SU-DHL-6 (cell line): Measurements from ENCODE around the gene PRRX2.

Experiments used
- H2AFZ ChIP-seq: fragments of 200-600 bp; sonication (generic); 2 replicates; pipeline ENCODE4 v1.6.1; 2014; ENCODE audit warnings: low read depth, mild to moderate bottlenecking, moderate library complexity, mixed read lengths, antibody characterized with exemption, low read length; ENCODE audit not compliant: severe bottlenecking
- H3F3A ChIP-seq: fragments of 200-600 bp; shearing (Covaris generic); 2 replicates; pipeline ENCODE4 v1.6.0; 2016; ENCODE audit warnings: antibody characterized with exemption, mild to moderate bottlenecking; ENCODE audit not compliant: insufficient read depth
- H3K27ac ChIP-seq: fragments of 200-600 bp; sonication (generic); 2 replicates; pipeline ENCODE4 v1.5.1; 2016; ENCODE audit warnings: low read depth, mild to moderate bottlenecking, low read length, moderate library complexity, mixed read lengths
- H3K27me3 ChIP-seq: fragments of 200-600 bp; sonication (generic), shearing (Covaris generic); 2 replicates; pipeline ENCODE4 v1.6.0; 2014; ENCODE audit warnings: mild to moderate bottlenecking, low read length
- H3K36me3 ChIP-seq: fragments of 200-600 bp; sonication (generic); 2 replicates; pipeline ENCODE4 v1.6.1; 2014; ENCODE audit warnings: mild to moderate bottlenecking, low read length, mixed read lengths
- H3K4me2 ChIP-seq: fragments of 300-600, 200-600 bp; shearing (Covaris generic), sonication (generic); 2 replicates; pipeline ENCODE4 v1.6.0; 2014; ENCODE audit warnings: low read length, low read depth, mild to moderate bottlenecking; ENCODE audit not compliant: poor library complexity, severe bottlenecking
- H3K4me3 ChIP-seq: fragments of 200-600 bp; sonication (generic); 2 replicates; pipeline ENCODE4 v1.5.1; 2014; ENCODE audit warnings: antibody characterized with exemption, low read length, mild to moderate bottlenecking, mixed read lengths; ENCODE audit not compliant: insufficient read depth, poor library complexity, severe bottlenecking
- H3K79me2 ChIP-seq: fragments of 200-600 bp; sonication (generic); 2 replicates; pipeline ENCODE4 v1.6.1; 2014; ENCODE audit warnings: mild to moderate bottlenecking, low read length, moderate library complexity; ENCODE audit not compliant: insufficient read depth
- H3K9ac ChIP-seq: fragments of 200-600 bp; sonication (generic); 2 replicates; pipeline ENCODE4 v1.7.0; 2014; ENCODE audit warnings: mild to moderate bottlenecking, low read length
- H3K9me2 ChIP-seq: fragments of 200-600 bp; sonication (generic); replicated peaks from 2 replicates; pipeline ENCODE4 v1.6.1; 2014; ENCODE audit warnings: low read length; ENCODE audit not compliant: insufficient read depth
- H3K9me3 ChIP-seq: fragments of 200-600 bp; sonication (generic); 2 replicates; pipeline ENCODE4 v1.6.1; 2014; ENCODE audit warnings: low read length, mixed read lengths; ENCODE audit not compliant: insufficient read depth
- H4K20me1 ChIP-seq: fragments of 200-600 bp; sonication (generic); 2 replicates; pipeline ENCODE4 v1.6.1; 2014; ENCODE audit warnings: low read depth, mild to moderate bottlenecking, antibody characterized with exemption, low read length, moderate library complexity, mixed read lengths
- CTCF ChIP-seq: fragments of 200-600 bp; sonication (generic); IDR thresholded peaks from one replicate; pipeline ENCODE4 v1.5.1; 2017; ENCODE audit warnings: antibody characterized with exemption, mild to moderate bottlenecking, low read length, moderate library complexity; ENCODE audit not compliant: insufficient read depth, poor library complexity, severe bottlenecking
- EZH2phosphoT487 ChIP-seq: fragments of 200-600 bp; sonication (generic), shearing (Covaris generic); conservative IDR thresholded peaks from 2 replicates; pipeline ENCODE4 v1.6.1; 2018; ENCODE audit warnings: mild to moderate bottlenecking, antibody characterized with exemption, low read length, moderate library complexity, mixed read lengths

The PRRX2 gene

GRCh38 chr9:129720865-129721545 lies 55.6 kb downstream of the PRRX2 start:
- no peaks in the 10 kb centered on the region for H3K9me2 ChIP-seq
- no peak overlapping the region for H3K4me2 ChIP-seq
- no peaks in the 10 kb centered on the region for H3K9me3 ChIP-seq
- no peak overlapping the region for H3K9ac ChIP-seq
- no peaks in the 10 kb centered on the region for H3K36me3 ChIP-seq
- H3K27me3 ChIP-seq = no peaks in the 10 kb centered on the region
- no peaks in the 10 kb centered on the region for H3F3A ChIP-seq
- no peak overlapping the region for H3K4me3 ChIP-seq
- no peaks in the 10 kb centered on the region for H3K79me2 ChIP-seq
- no peak overlapping the region for H3K27ac ChIP-seq
- H4K20me1 ChIP-seq = no peaks in the 10 kb centered on the region
- TF ChIP-seq CTCF = no peak
- no peak for TF ChIP-seq EZH2phosphoT487
- no peak overlapping the region for H2AFZ ChIP-seq

GRCh38 chr9:129722913-129723312 lies 57.5 kb downstream of the PRRX2 start:
- Histone ChIP-seq H2AFZ (no peak overlapping the region), H3K27me3 (no peaks in the 10 kb centered on the region), H3K9me2 (no peaks in the 10 kb centered on the region), H3K79me2 (no peaks in the 10 kb centered on the region), H3F3A (no peaks in the 10 kb centered on the region), H3K4me2 (no peak overlapping the region), H3K9me3 (no peaks in the 10 kb centered on the region), H3K4me3 (no peak overlapping the region), H3K9ac (no peak overlapping the region), H4K20me1 (no peaks in the 10 kb centered on the region), H3K27ac (no peak overlapping the region), H3K36me3 (no peaks in the 10 kb centered on the region)
- TF ChIP-seq EZH2phosphoT487 (no peak), CTCF (no peak)

DNA sequence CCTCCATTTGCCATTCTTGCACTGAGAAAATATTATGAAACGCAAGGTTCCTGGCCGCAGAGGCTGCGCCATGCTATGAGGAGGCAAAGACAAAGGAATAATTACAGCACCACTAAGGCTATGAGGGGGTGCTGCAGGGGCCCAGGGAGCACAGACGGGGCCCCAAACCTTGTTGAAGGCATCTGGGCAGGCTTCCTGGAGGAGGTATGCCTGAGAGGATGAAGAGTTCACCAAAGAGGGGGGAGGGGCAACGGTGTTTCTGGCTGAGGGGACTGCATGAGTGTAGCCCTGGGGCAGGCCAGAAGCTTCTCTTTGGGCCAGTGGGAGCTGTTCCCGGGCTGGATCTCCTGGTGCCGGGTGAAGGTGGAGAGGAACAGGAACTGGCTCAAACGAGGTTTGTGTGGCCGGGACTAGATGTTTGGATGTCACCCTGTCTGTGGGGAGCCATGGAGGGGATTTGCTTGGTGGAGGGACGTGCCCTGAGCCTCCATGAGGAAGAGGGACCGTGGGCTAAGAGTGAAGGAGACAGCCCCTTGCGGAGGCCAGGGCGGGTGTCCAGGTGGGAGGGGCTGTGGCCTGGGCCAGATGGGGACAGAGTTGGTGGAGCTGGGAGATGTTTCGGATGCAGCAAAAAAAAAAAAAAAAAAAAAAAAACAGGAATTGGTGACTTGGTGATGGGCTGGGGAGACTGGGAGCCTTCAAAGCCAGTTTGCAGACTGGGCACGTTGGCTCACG lies 59.2 kb downstream of the PRRX2 start:
- Histone ChIP-seq H3K9me3 (no peaks in the 10 kb centered on the region), H3K36me3 (no peaks in the 10 kb centered on the region), H3K4me2 (no peak overlapping the region), H3F3A (no peaks in the 10 kb centered on the region), H3K9ac (no peak overlapping the region), H3K4me3 (no peak overlapping the region), H3K27me3 (no peaks in the 10 kb centered on the region), H4K20me1 (no peaks in the 10 kb centered on the region), H3K79me2 (no peaks in the 10 kb centered on the region), H3K27ac (no peak overlapping the region), H3K9me2 (no peaks in the 10 kb centered on the region), H2AFZ (no peak overlapping the region)
- TF ChIP-seq CTCF (no peak), EZH2phosphoT487 (no peak)
